ENCODE measurements around the gene TSPEAR.

Gene TSPEAR

GRCh38 chr21:44462834-44463200, 248.6 kb downstream of the TSPEAR start:
- DNase-seq, result no peak
- H3K4me3 ChIP-seq (ENCODE audit: low read depth, low read length), result no peak overlapping the region
- no peaks in the 10 kb centered on the region for H3K27me3 ChIP-seq
- H3K9me3 ChIP-seq, result no peaks in the 10 kb centered on the region
- H3K4me1 ChIP-seq, result no peaks in the 10 kb centered on the region
- H3K36me3 ChIP-seq, result no peaks in the 10 kb centered on the region
- no peak for TF ChIP-seq CTCF (IDR thresholded peaks at IDR 0.05; ENCODE audit: low read depth, low read length)

GRCh38 chr21:44462086-44462833, 249.1 kb downstream of the TSPEAR start:
- H3K9me3 ChIP-seq, result no peaks in the 10 kb centered on the region
- no peak for DNase-seq
- no peak for TF ChIP-seq CTCF (IDR thresholded peaks at IDR 0.05; ENCODE audit: low read depth, low read length)
- H3K27me3 ChIP-seq, result no peaks in the 10 kb centered on the region
- H3K4me1 ChIP-seq, result no peaks in the 10 kb centered on the region
- no peak overlapping the region for H3K4me3 ChIP-seq (ENCODE audit: low read depth, low read length)
- H3K36me3 ChIP-seq, result no peaks in the 10 kb centered on the region

GRCh38 chr21:44461464-44462001, 249.8 kb downstream of the TSPEAR start:
- Histone ChIP-seq H3K36me3 (no peaks in the 10 kb centered on the region), H3K4me1 (no peaks in the 10 kb centered on the region), H3K27me3 (peaks cover 3% of the 10 kb centered on the region; the same call in 1 of the 2 replicates), H3K4me3 (ENCODE audit: low read depth, low read length) (no peak overlapping the region), H3K9me3 (no peaks in the 10 kb centered on the region)
- DNase-seq, result no peak
- no peak for TF ChIP-seq CTCF (IDR thresholded peaks at IDR 0.05; ENCODE audit: low read depth, low read length)

- peaks cover 4% of the 10 kb centered on the region for H3K27me3 ChIP-seq
- H3K9me3 ChIP-seq, result no peaks in the 10 kb centered on the region
- no peak for TF ChIP-seq CTCF (IDR thresholded peaks at IDR 0.05; ENCODE audit: low read depth, low read length)
- no peaks in the 10 kb centered on the region for H3K36me3 ChIP-seq
- no peaks in the 10 kb centered on the region for H3K4me1 ChIP-seq
- no peak overlapping the region for H3K4me3 ChIP-seq (ENCODE audit: low read depth, low read length)
- DNase-seq, result no peak
Measured at GRCh38 chr21:44461005-44461404, 250.4 kb downstream of the TSPEAR start.

GRCh38 chr21:44460441-44460755, 251.0 kb downstream of the TSPEAR start:
- no peak for TF ChIP-seq CTCF (IDR thresholded peaks at IDR 0.05; ENCODE audit: low read depth, low read length)
- H3K4me3 ChIP-seq (ENCODE audit: low read depth, low read length), result no peak overlapping the region
- H3K36me3 ChIP-seq, result no peaks in the 10 kb centered on the region
- DNase-seq, result no peak
- H3K4me1 ChIP-seq, result no peaks in the 10 kb centered on the region
- H3K9me3 ChIP-seq, result no peaks in the 10 kb centered on the region
- H3K27me3 ChIP-seq, result peaks cover 7% of the 10 kb centered on the region

- no peak for TF ChIP-seq CTCF (IDR thresholded peaks at IDR 0.05; ENCODE audit: low read depth, low read length)
- peaks cover 7% of the 10 kb centered on the region for H3K27me3 ChIP-seq
- H3K4me1 ChIP-seq, result no peaks in the 10 kb centered on the region
- no peaks in the 10 kb centered on the region for H3K36me3 ChIP-seq
- no peak for DNase-seq
- no peak overlapping the region for H3K4me3 ChIP-seq (ENCODE audit: low read depth, low read length)
- H3K9me3 ChIP-seq, result no peaks in the 10 kb centered on the region
Measured at GRCh38 chr21:44459712-44460440, 251.5 kb downstream of the TSPEAR start.
